Measurements from ENCODE around the gene GOLGA6A. TPM values are rescaled to one million over a fixed set of nuclear protein-coding genes. Genes with fewer than 3 reads are reported as not detected.

The GOLGA6A gene
- total and polyA plus RNA-seq, 9 of the 15 experiments (the other 6 are each of a cell fraction or from before 2014, with no cell fraction given), result not detected

GRCh38 chr15:74027688-74028087 is 54.7 kb downstream of the GOLGA6A start:
- BruUV-seq (replicated peaks), result no TSS peak
- ChIA-PET CTCF (ENCODE audit: low intra/inter-chr PET ratio) (no interaction called here), POLR2A (interaction anchor here (0.6 to 1.1 kb wide), 3 partner anchors 8 to 20 kb away, joined by 3 to 5 read pairs (median 3); no protein-coding TSS in a partner anchor)
- H4K20me1 ChIP-seq (replicated peaks; ENCODE audit: control insufficient read depth, insufficient read depth, low read length), result no peaks in the 10 kb centered on the region; the same call in 1 of the 2 replicates
- no peak overlapping the region for H3K4me2 ChIP-seq (ENCODE audit: insufficient read depth, low read length)
- H3K9me3 ChIP-seq (replicated peaks; ENCODE audit: control insufficient read depth, insufficient read depth, low read depth, low read length), result no peaks in the 10 kb centered on the region
- ATAC-seq, result no peak
- H3K9me1 ChIP-seq (ENCODE audit: control insufficient read depth, insufficient read depth, low read length), result no peaks in the 10 kb centered on the region
- DNase-seq (ENCODE audit: extremely low read depth in 1 of 4, low spot score in 3 of 4), result no peak
- H3K27me3 ChIP-seq (ENCODE audit: control insufficient read depth in 2 of 2, insufficient read depth in 2 of 2, low read length in 2 of 2), result no peaks in the 10 kb centered on the region
- TF ChIP-seq ZEB2 (IDR thresholded peaks at IDR 0.05) (no peak), CSDE1 (IDR thresholded peaks at IDR 0.05) (no peak), EHMT2 (IDR thresholded peaks at IDR 0.05) (no peak), OTX1 (CRISPR knock-in tag; IDR thresholded peaks at IDR 0.05) (no peak), CREBBP (IDR thresholded peaks at IDR 0.05; ENCODE audit: low read depth, low read length) (no peak), ZBTB33 (CRISPR knock-in tag; IDR thresholded peaks at IDR 0.05) (no peak), PCBP2 (IDR thresholded peaks at IDR 0.05; ENCODE audit: low read depth, low read length, poor library complexity, severe bottlenecking) (no peak), PHTF2 (CRISPR knock-in tag; IDR thresholded peaks at IDR 0.05) (no peak), PHF8 (IDR thresholded peaks at IDR 0.05; ENCODE audit: borderline replicate concordance, low read length) (no peak), ZNF124 (CRISPR knock-in tag; IDR thresholded peaks at IDR 0.05) (no peak), FIP1L1 (IDR thresholded peaks at IDR 0.05; ENCODE audit: low read depth, low read length, poor library complexity, severe bottlenecking) (no peak), KDM4B (IDR thresholded peaks at IDR 0.05; ENCODE audit: borderline replicate concordance in 2 of 2, low read depth in 1 of 2) (no peak), ZBED1 (IDR thresholded peaks at IDR 0.05) (no peak), RBM39 (optimal IDR thresholded peaks at IDR 0.05; ENCODE audit: low read depth, low read length) (no peak), SP2 (IDR thresholded peaks at IDR 0.05; ENCODE audit: extremely low read depth, low read depth, low read length, poor library complexity, severe bottlenecking) (no peak), BRD4 (IDR thresholded peaks at IDR 0.05) (no peak), TAF9B (IDR thresholded peaks at IDR 0.05; ENCODE audit: partially characterized antibody) (no peak), GTF2A2 (tag; IDR thresholded peaks at IDR 0.05) (no peak), E2F8 (IDR thresholded peaks at IDR 0.05; ENCODE audit: low read depth, partially characterized antibody) (no peak)
- no peak overlapping the region for H2AFZ ChIP-seq (ENCODE audit: low read depth, low read length)
- no peak overlapping the region for H3K4me3 ChIP-seq
- intact Hi-C loops (cut with micrococcal nuclease) (no loop called here), in situ Hi-C loops (cut with MboI) (no loop called here)
- H3K9ac ChIP-seq (ENCODE audit: insufficient read depth in 1 of 2, low read depth in 2 of 2, low read length in 2 of 2), result no peak overlapping the region
- H3K4me1 ChIP-seq (replicated peaks in 1 of 2; ENCODE audit: control insufficient read depth in 2 of 2, insufficient read depth in 2 of 2, low read length in 2 of 2), result 0 out of 5 replicates have a peak, but pooled peaks cover under 1 to 3% of the 10 kb centered on the region in 2 experiments
- no peak overlapping the region for H3K27ac ChIP-seq (ENCODE audit: extremely low read depth, low read depth, low read length)
- H3K79me2 ChIP-seq (ENCODE audit: control insufficient read depth, insufficient read depth, low read length), result no peaks in the 10 kb centered on the region
- FAIRE-seq, result no peak
- 52% methylated on average over 3 of the region's 3 CpGs for WGBS (ENCODE audit: insufficient coverage, low coverage, missing lambda C conversion rate)
- H3K36me3 ChIP-seq (ENCODE audit: control insufficient read depth, insufficient read depth, low read length), result peaks cover 60% of the 10 kb centered on the region

All from K562 (cell line).